Panc1 (cell line): ENCODE results near the gene SENP8. TPM values are rescaled to one million over a fixed set of nuclear protein-coding genes. Genes with fewer than 3 reads are reported as not detected.

Experiments
- ATAC-seq: fragments of 200-7000 bp; cut with Tn5 transposase; 2 replicates; pipeline ENCODE4 v1.9.1; 2020; ENCODE audit warnings: mild to moderate bottlenecking, moderate library complexity
- BruUV-seq: library from RNA; stranded (reverse); fragments of 400-500 nt; replicated peaks from 2 replicates; lab custom pipeline; 2021; lab: Mats Ljungman, UMichigan
- CTCF ChIA-PET: fragments of 300-600 bp; sonication (Branson Sonifier 250); formaldehyde crosslinking; loops from one replicate; lab custom pipeline; 2022; ENCODE audit warnings: antibody characterized with exemption; lab: Charles Lee
- POLR2A ChIA-PET: fragments of 300-600 bp; sonication (Branson Sonifier 250); formaldehyde crosslinking; loops from one replicate; lab custom pipeline; 2022; ENCODE audit warnings: antibody characterized with exemption; lab: Charles Lee
- DNase-seq: peaks from one replicate; pipeline ENCODE4 v3.0.0-alpha.2; 2010; ENCODE audit warnings: low read depth, low spot score
- H3K27ac ChIP-seq: 2 replicates; pipeline ENCODE4 v1.5.1; 2011; ENCODE audit warnings: mild to moderate bottlenecking, low read length, inconsistent platforms
- H3K27me3 ChIP-seq: fragments of 200-500 bp; sonication (Bioruptor generic); 2 replicates; pipeline ENCODE4 v1.6.0; 2014; ENCODE audit warnings: low read length, inconsistent platforms; ENCODE audit not compliant: control insufficient read depth, insufficient read depth
- H3K36me3 ChIP-seq: fragments of 200-500 bp; sonication (Bioruptor generic); 2 replicates; pipeline ENCODE4 v1.5.1; 2014; ENCODE audit warnings: inconsistent platforms, mild to moderate bottlenecking, low read length, moderate library complexity; ENCODE audit not compliant: control insufficient read depth, insufficient read depth
- H3K4me1 ChIP-seq: 2 replicates; pipeline ENCODE4 v1.5.1; 2011; ENCODE audit warnings: inconsistent platforms, mild to moderate bottlenecking, low read length, moderate library complexity; ENCODE audit not compliant: control insufficient read depth, insufficient read depth
- H3K4me3 ChIP-seq, 2 experiments: 2 replicates each; pipeline ENCODE4 v1.5.1; 2011 to 2012; ENCODE audit warnings: low read depth in 2 of 2, low read length in 2 of 2, mild to moderate bottlenecking in 2 of 2, inconsistent platforms in 1 of 2, moderate library complexity in 1 of 2
- H3K9me3 ChIP-seq: fragments of 200-500 bp; sonication (Bioruptor generic); 2 replicates; pipeline ENCODE4 v1.5.1; 2014; ENCODE audit warnings: low read depth, mild to moderate bottlenecking, inconsistent platforms, low read length, moderate library complexity; ENCODE audit not compliant: control insufficient read depth, insufficient read depth
- CTCF ChIP-seq: fragments of 450-650 bp; IDR thresholded peaks from 2 replicates; pipeline ENCODE4 v1.5.1; 2017; ENCODE audit warnings: mild to moderate bottlenecking
- POLR2AphosphoS5 ChIP-seq: IDR thresholded peaks from 2 replicates; pipeline ENCODE4 v1.6.1; 2012; ENCODE audit warnings: mild to moderate bottlenecking, low read depth, low read length, moderate library complexity
- REST ChIP-seq, 2 experiments: IDR thresholded peaks; 2 replicates each; pipeline ENCODE4 v1.6.1; 2011 to 2012; ENCODE audit warnings: low read depth in 2 of 2, control low read depth in 1 of 2, low read length in 1 of 2, mild to moderate bottlenecking in 1 of 2, moderate library complexity in 1 of 2; ENCODE audit not compliant: insufficient read depth in 1 of 2
- SIN3A ChIP-seq: IDR thresholded peaks from 2 replicates; pipeline ENCODE4 v1.6.1; 2012; ENCODE audit warnings: low read depth, mild to moderate bottlenecking, low read length, moderate library complexity, borderline replicate concordance; ENCODE audit not compliant: insufficient read depth
- TCF7L2 ChIP-seq: IDR thresholded peaks from 2 replicates; pipeline ENCODE4 v1.6.1; 2011; ENCODE audit warnings: mild to moderate bottlenecking, low read depth, low read length, inconsistent platforms
- in situ Hi-C: cut with HindIII; loops from 2 replicates; pipeline ENCODE4 v1.10.0; 2016; ENCODE audit warnings: low sequenced_read_pairs, low pct_unique_long_range_greater_than_20kb
- intact Hi-C: fragments of 100-400 bp; cut with micrococcal nuclease; formaldehyde crosslinking; loops from one replicate; pipeline ENCODE4 v1.10.0; 2022; ENCODE audit not compliant: unreplicated experiment
- total RNA-seq: library from RNA; stranded (reverse); gene quantifications from one replicate; pipeline ENCODE4 v1.2.1, GENCODE V29; 2021; ENCODE audit not compliant: unreplicated experiment

Gene SENP8
- total RNA-seq, 1 experiment from 2014 or later: 2.9 TPM

- Histone ChIP-seq H3K4me3 (no peak overlapping the region), H3K9me3 (no peaks in the 10 kb centered on the region), H3K27ac (no peak overlapping the region), H3K27me3 (no peaks in the 10 kb centered on the region), H3K4me1 (no peaks in the 10 kb centered on the region), H3K36me3 (no peaks in the 10 kb centered on the region)
- no peak for ATAC-seq
- in situ Hi-C loops: no loop called here
- ChIA-PET CTCF (no interaction called here), POLR2A (no interaction called here)
- intact Hi-C loops: no loop called here
- no peak for DNase-seq
- TF ChIP-seq REST (IDR thresholded peaks at IDR 0.05; ENCODE audit: insufficient read depth in 1 of 2, low read depth in 2 of 2, low read length in 1 of 2) (no peak), POLR2AphosphoS5 (no peak), TCF7L2 (no peak), CTCF (no peak), SIN3A (no peak)
- BruUV-seq: no TSS peak
Measured at GRCh38 chr15:72175186-72176044, 57.2 kb downstream of the SENP8 start.

GRCh38 chr15:72176159-72176558 is 58.0 kb downstream of the SENP8 start:
- POLR2A ChIA-PET: no interaction called here
- H3K27ac ChIP-seq: no peak overlapping the region
- CTCF ChIA-PET: no interaction called here

More at GRCh38 chr15:72176159-72176558, 58.0 kb downstream of the SENP8 start:
- TF ChIP-seq SIN3A: no peak
- TF ChIP-seq TCF7L2: no peak
- no peak for TF ChIP-seq CTCF
- no peak for TF ChIP-seq REST (IDR thresholded peaks at IDR 0.05; ENCODE audit: insufficient read depth in 1 of 2, low read depth in 2 of 2, low read length in 1 of 2)
- TF ChIP-seq POLR2AphosphoS5: no peak
- DNase-seq (no peak), ATAC-seq (peak; percentile 40; the same call in 1 of the 2 replicates)
- no TSS peak for BruUV-seq
- Histone ChIP-seq H3K27me3 (no peaks in the 10 kb centered on the region), H3K36me3 (no peaks in the 10 kb centered on the region), H3K9me3 (no peaks in the 10 kb centered on the region), H3K4me3 (no peak overlapping the region), H3K4me1 (no peaks in the 10 kb centered on the region)
- in situ Hi-C loops (no loop called here), intact Hi-C loops (no loop called here)
